Thymus (tissue), 11 donors: ENCODE data around the gene GBE1. TPM values are rescaled to one million over a fixed set of nuclear protein-coding genes. Genes with fewer than 3 reads are reported as not detected.

Experiments used
- DNase-seq, 9 donors: peaks; one replicate each; pipeline ENCODE4 v3.0.0-alpha.2; 2013; ENCODE audit warnings: low spot score in 9 of 9, low read depth in 6 of 9, missing footprints in 1 of 9
- H3K27ac ChIP-seq, 2 donors: one replicate each; pipeline ENCODE4 v1.5.1; 2013; ENCODE audit warnings: control low read depth in 1 of 2, low read depth in 1 of 2, low read length in 1 of 2, mild to moderate bottlenecking in 1 of 2, moderate library complexity in 1 of 2
- H3K27me3 ChIP-seq, 2 donors: one replicate each; pipeline ENCODE4 v1.5.1; 2013; ENCODE audit warnings: low read length in 1 of 2; ENCODE audit not compliant: control insufficient read depth in 2 of 2, insufficient read depth in 1 of 2
- H3K36me3 ChIP-seq, 2 donors: one replicate each; pipeline ENCODE4 v1.5.1; 2013; ENCODE audit warnings: low read length in 1 of 2, mild to moderate bottlenecking in 1 of 2, moderate library complexity in 1 of 2; ENCODE audit not compliant: control insufficient read depth in 2 of 2, insufficient read depth in 2 of 2
- H3K4me1 ChIP-seq, 2 donors: one replicate each; pipeline ENCODE4 v1.5.1; 2013; ENCODE audit warnings: low read length in 2 of 2; ENCODE audit not compliant: control insufficient read depth in 2 of 2, insufficient read depth in 2 of 2
- H3K4me3 ChIP-seq, 2 donors: one replicate each; pipeline ENCODE4 v1.5.1; 2013; ENCODE audit warnings: low read length in 2 of 2, control low read depth in 1 of 2, mild to moderate bottlenecking in 1 of 2
- H3K9me3 ChIP-seq, 2 donors: one replicate each; pipeline ENCODE4 v1.5.1; 2013; ENCODE audit warnings: low read length in 1 of 2, mild to moderate bottlenecking in 1 of 2; ENCODE audit not compliant: control insufficient read depth in 2 of 2, insufficient read depth in 1 of 2
- WGBS: extraction: QIAGEN DNeasy Blood & Tissue Kit; methylation state at CpG from one replicate; pipeline ENCODE4 v1.1.7; 2013; 5-methylcytosine and 5-hydroxymethylcytosine counted together
- polyA plus RNA-seq: library from polyadenylated mRNA; stranded (reverse); fragments of 200-250 nt; gene quantifications from one replicate; pipeline ENCODE4 v1.2.3, GENCODE V29; 2013
- total RNA-seq: library from RNA; stranded (reverse); fragments of 120-200 nt; gene quantifications from one replicate; pipeline ENCODE4 v1.2.4, GENCODE V29; 2013
- donor health status: healthy.

Gene GBE1
- total and polyA plus RNA-seq, 2 donors, result 14.1 to 14.7 TPM

DNA sequence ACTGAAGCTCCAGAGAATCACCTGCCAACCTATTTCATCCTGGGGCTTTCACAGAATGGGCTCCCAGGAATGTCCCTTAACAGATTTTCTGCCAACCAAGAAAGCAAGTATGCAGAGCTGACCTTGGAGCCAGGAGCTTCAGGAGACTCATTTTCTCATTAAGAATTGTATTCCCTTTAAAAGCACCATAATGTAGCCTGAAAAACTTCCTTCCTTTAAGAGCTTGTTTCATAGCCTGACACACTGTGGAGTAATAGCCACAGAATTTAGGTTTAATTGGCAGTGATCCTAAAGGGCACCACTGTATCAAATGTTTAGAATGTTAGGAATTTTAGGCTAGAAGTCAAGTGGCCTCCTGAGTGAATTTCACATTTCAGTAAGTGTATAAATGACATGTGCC is 309.8 kb downstream of the GBE1 start:
- DNase-seq, result no peak
- Histone ChIP-seq H3K4me3 (no peak overlapping the region), H3K9me3 (no peaks in the 10 kb centered on the region), H3K27ac (no peak overlapping the region), H3K4me1 (no peaks in the 10 kb centered on the region), H3K36me3 (no peaks in the 10 kb centered on the region), H3K27me3 (no peaks in the 10 kb centered on the region)

DNA sequence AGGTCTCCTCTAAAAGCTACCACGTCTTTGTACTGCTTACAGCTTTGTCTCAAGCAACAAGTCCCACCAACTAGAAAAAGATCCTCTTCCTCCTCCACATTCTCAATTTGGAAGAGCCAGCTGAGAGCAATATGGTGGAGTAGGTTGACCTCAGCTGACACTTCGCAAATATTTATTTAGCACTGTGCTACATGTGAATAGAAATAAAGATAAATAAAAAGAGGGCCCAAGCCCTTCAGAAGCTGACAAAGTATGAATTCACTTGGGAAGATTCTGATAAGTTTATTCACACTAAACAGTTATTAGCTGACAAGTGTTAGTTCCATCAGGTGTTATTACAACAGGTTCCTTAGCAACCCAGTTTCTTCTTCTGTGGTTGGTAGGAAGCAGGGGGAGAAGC is 310.3 kb downstream of the GBE1 start:
- no peaks in the 10 kb centered on the region for H3K9me3 ChIP-seq
- no peaks in the 10 kb centered on the region for H3K27me3 ChIP-seq

DNA sequence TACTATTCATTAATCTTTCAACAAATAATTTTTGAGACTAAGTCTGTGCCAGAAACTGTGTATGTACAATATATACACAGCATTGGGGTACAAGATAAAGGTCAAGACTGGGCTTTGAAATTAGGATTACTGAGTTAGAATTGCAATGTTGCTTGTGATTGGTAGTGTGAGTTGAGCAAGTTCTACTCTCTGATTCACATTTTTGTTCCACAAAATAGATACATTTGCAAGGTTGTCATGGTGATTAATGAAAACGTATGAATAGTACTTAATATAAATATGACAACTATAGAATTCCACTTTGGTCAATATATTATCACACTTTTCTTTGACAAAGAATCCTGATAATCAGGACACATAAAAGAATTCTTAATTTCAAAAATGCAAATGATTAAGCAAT is 314.6 kb downstream of the GBE1 start:
- no peak overlapping the region for H3K4me3 ChIP-seq
- H3K27me3 ChIP-seq, result no peaks in the 10 kb centered on the region
- WGBS, result 91% methylated on average over 1 of the region's 1 CpG
- no peaks in the 10 kb centered on the region for H3K4me1 ChIP-seq
- H3K9me3 ChIP-seq, result no peaks in the 10 kb centered on the region
- DNase-seq, result no peak
- H3K36me3 ChIP-seq, result no peaks in the 10 kb centered on the region
- H3K27ac ChIP-seq, result no peak overlapping the region

More for the DNA sequence above, 310.3 kb downstream of the GBE1 start:
- Histone ChIP-seq H3K27ac (no peak overlapping the region), H3K36me3 (no peaks in the 10 kb centered on the region), H3K4me1 (no peaks in the 10 kb centered on the region), H3K4me3 (no peak overlapping the region)
- DNase-seq, result no peak
- WGBS, result 95% methylated on average over 2 of the region's 2 CpGs

DNA sequence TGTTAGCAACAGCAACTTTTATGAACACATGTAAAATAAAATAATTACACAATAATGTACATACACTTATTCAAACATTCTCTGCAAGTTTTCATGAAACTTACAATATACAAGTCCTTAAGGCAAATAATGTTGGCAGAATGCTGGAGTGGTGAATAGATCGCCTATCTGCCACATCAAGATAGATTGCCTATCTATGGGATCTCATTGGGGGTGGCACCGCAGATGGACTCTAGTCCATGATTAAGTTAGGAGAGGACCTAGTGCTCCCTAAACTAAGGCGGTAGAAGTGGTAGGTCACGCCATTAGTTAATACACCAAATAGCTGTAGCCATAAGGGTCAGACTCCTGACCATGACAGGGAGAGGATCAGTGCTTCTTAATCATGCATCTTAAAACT is 315.7 kb downstream of the GBE1 start:
- 98% methylated on average over 4 of the region's 4 CpGs for WGBS
- DNase-seq, result no peak
- Histone ChIP-seq H3K36me3 (no peaks in the 10 kb centered on the region), H3K27me3 (no peaks in the 10 kb centered on the region), H3K9me3 (no peaks in the 10 kb centered on the region), H3K4me3 (no peak overlapping the region), H3K27ac (no peak overlapping the region), H3K4me1 (no peaks in the 10 kb centered on the region)

DNA sequence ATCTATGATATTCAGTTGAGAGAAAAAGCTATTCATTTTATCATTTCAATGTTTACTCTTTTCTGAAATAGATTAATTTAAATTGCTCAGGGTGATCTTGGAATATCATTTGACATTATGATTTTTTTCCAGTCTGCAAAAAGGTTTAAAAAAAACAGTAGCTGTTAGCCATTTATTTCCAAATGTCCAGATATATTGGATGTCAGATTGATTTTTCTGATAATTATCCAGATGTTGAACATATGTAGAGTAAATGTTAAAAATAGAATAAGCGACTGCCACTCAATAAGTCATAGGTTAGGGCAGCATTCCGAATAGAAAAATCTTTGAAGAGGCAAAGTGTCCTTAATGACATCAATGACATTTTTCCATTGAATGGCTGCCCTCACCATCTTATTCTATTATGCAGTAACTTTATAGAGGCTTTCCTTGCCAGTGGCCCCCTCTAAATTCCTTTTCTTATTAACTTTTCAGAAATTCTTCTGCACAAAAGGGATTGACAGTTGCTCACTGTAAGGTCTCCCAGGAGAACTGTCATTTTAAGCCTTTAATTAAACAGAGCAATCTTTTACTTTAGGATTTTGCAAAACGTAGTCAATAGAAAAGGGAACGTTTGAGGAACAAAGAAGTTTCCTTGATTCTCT is 316.5 kb downstream of the GBE1 start:
- no peak for DNase-seq
- H3K4me3 ChIP-seq, result no peak overlapping the region
- WGBS, result 93% methylated on average over 4 of the region's 4 CpGs

DNA sequence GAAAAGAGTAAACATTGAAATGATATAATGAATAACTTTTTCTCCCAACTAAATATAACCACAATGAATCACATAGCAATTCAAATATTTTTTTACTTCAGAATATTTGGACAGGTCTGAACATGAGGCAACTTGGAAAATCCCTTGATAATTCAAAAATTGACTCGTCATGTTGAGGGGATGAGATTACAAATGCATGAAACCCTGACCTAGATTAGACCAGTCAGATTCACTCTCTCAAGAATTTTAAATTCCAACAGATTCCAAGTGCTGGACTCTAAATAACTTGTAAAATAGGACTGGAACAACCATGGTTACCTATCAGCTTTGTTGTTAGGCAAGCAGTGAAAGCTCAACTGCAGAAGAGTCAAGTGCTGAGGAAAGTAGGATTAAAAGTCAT is 317.5 kb downstream of the GBE1 start:
- Histone ChIP-seq H3K27me3 (no peaks in the 10 kb centered on the region), H3K4me1 (no peaks in the 10 kb centered on the region), H3K36me3 (no peaks in the 10 kb centered on the region), H3K4me3 (no peak overlapping the region), H3K27ac (no peak overlapping the region), H3K9me3 (no peaks in the 10 kb centered on the region)
- no peak for DNase-seq
- 91% methylated on average over 1 of the region's 1 CpG for WGBS

More for the DNA sequence above, 316.5 kb downstream of the GBE1 start:
- Histone ChIP-seq H3K27ac (no peak overlapping the region), H3K27me3 (no peaks in the 10 kb centered on the region), H3K9me3 (no peaks in the 10 kb centered on the region), H3K36me3 (no peaks in the 10 kb centered on the region), H3K4me1 (no peaks in the 10 kb centered on the region)

DNA sequence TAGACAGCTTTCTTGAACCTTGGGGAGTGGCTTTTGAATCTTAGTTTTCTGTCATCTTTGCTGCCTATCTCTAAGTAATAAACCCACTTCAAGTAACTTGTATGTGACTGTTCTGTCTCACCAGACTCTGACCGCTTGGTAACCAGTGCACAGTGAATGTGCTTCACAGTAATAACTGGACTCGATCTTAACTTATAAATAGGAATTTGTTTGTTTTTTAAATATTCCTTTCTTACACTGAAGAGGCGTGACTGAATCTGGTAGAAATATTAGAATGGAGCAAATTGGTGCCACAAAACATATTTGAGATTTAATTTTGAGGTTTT is 318.0 kb downstream of the GBE1 start:
- WGBS, result 97% methylated on average over 3 of the region's 3 CpGs
- Histone ChIP-seq H3K4me3 (no peak overlapping the region), H3K27ac (no peak overlapping the region)

DNA sequence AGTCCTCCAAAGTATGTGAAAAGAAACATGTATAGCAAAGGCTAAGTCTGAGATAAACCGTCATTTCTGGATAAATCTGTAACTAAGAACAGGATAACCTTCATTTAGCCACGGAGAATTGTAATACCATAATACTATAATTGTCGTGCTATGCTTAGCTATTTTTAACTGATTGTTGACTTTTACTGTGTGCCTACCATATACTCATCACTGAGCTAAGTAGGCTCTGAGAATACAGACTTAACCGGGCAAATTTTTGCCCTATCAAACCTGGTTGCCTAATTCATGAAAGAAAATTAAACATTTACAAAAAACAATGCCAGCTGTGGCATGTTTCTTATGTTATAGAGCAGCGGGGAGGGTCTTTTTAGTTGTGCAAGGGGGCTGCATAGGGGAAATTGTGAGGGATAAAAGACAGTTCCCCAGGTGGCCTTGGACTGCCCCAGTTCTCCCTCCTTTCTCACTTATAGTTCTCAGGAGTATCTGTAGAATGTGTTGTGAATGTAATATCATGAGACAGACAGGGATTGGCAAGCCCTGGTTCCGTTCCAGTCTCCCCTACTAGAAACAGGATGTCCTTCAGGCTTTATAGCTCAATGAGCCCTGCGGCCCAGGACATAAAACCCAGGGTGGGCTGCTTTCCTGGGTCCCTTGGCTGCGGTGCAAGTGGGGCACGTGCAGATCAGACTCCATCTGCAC is 318.5 kb downstream of the GBE1 start:
- H3K27ac ChIP-seq, result no peak overlapping the region
- H3K4me1 ChIP-seq, result no peaks in the 10 kb centered on the region
- no peak for DNase-seq
- no peaks in the 10 kb centered on the region for H3K9me3 ChIP-seq
- no peak overlapping the region for H3K4me3 ChIP-seq
- WGBS, result 95% methylated on average over 9 of the region's 9 CpGs
- H3K27me3 ChIP-seq, result no peaks in the 10 kb centered on the region
- H3K36me3 ChIP-seq, result no peaks in the 10 kb centered on the region

More for the DNA sequence above, 318.0 kb downstream of the GBE1 start:
- no peaks in the 10 kb centered on the region for H3K4me1 ChIP-seq
- DNase-seq, result no peak
- no peaks in the 10 kb centered on the region for H3K9me3 ChIP-seq
- no peaks in the 10 kb centered on the region for H3K36me3 ChIP-seq
- H3K27me3 ChIP-seq, result no peaks in the 10 kb centered on the region

DNA sequence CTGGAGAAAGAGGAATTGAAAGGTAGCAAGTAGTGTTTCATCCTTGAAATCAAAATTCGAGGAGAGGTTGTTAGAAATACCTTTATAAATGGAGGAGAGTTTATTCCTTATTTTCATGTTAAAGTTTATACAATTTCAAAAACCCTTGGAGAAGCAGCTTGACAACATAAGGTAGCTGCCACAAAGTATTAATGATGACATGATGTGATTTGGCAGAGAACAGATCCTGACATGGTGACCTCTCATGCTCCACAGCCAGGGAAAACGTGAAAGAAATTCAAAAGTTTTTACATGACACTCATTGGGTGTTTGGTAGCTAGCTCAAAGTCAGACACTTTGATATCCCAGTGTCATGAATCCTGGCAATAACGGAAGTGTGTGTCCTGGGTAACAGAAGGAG is 320.8 kb downstream of the GBE1 start:
- H3K4me1 ChIP-seq, result no peaks in the 10 kb centered on the region
- no peak overlapping the region for H3K27ac ChIP-seq
- WGBS, result 88% methylated on average over 3 of the region's 3 CpGs
- no peaks in the 10 kb centered on the region for H3K36me3 ChIP-seq
- H3K4me3 ChIP-seq, result no peak overlapping the region
- H3K9me3 ChIP-seq, result no peaks in the 10 kb centered on the region
- H3K27me3 ChIP-seq, result no peaks in the 10 kb centered on the region
- DNase-seq, result no peak
